Neural cell (in vitro differentiated cells): ENCODE data around the gene OR7D4. TPM values are rescaled to one million over a fixed set of nuclear protein-coding genes. Genes with fewer than 3 reads are reported as not detected.

Experiments used
- H2AFZ ChIP-seq: fragments of 200-600, 300-800 bp; sonication (generic), shearing (Covaris generic); 2 replicates; pipeline ENCODE4 v1.6.0; 2014; ENCODE audit warnings: low read depth, mild to moderate bottlenecking, antibody characterized with exemption, low read length, moderate library complexity
- H3F3A ChIP-seq: fragments of 200-600 bp; shearing (Covaris generic); 2 replicates; pipeline ENCODE4 v1.6.1; 2016; ENCODE audit warnings: mild to moderate bottlenecking, moderate library complexity, mixed read lengths, antibody characterized with exemption, low read length; ENCODE audit not compliant: insufficient read depth, poor library complexity, severe bottlenecking
- H3K27ac ChIP-seq: fragments of 200-600, 300-800 bp; sonication (generic), shearing (Covaris generic); 2 replicates; pipeline ENCODE4 v1.5.1; 2014; ENCODE audit warnings: mild to moderate bottlenecking, low read length, moderate library complexity
- H3K27me3 ChIP-seq: fragments of 300-800, 200-600 bp; sonication (generic), shearing (Covaris generic); 2 replicates; pipeline ENCODE4 v1.6.0; 2014; ENCODE audit warnings: mild to moderate bottlenecking, low read depth, low read length, moderate library complexity; ENCODE audit not compliant: insufficient read depth
- H3K36me3 ChIP-seq: fragments of 300-800, 200-600 bp; sonication (generic), shearing (Covaris generic); 2 replicates; pipeline ENCODE4 v1.5.1; 2014; ENCODE audit warnings: mild to moderate bottlenecking, antibody characterized with exemption, low read length, moderate library complexity; ENCODE audit not compliant: insufficient read depth
- H3K4me2 ChIP-seq: fragments of 300-800, 200-600 bp; sonication (generic), shearing (Covaris generic); 2 replicates; pipeline ENCODE4 v1.6.0; 2014; ENCODE audit warnings: mild to moderate bottlenecking, low read length
- H3K4me3 ChIP-seq: fragments of 300-800, 200-600 bp; sonication (generic), shearing (Covaris generic); 2 replicates; pipeline ENCODE4 v1.5.1; 2014; ENCODE audit warnings: mild to moderate bottlenecking, low read length, moderate library complexity
- H3K79me2 ChIP-seq: fragments of 200-600 bp; shearing (Covaris generic); replicated peaks from 2 replicates; pipeline ENCODE4 v1.6.0; 2014; ENCODE audit warnings: mild to moderate bottlenecking, low read length, moderate library complexity; ENCODE audit not compliant: insufficient read depth
- H3K9ac ChIP-seq: fragments of 300-800, 200-600 bp; sonication (generic), shearing (Covaris generic); 2 replicates; pipeline ENCODE4 v1.6.1; 2016; ENCODE audit warnings: mild to moderate bottlenecking, low read length, mixed read lengths
- H3K9me2 ChIP-seq: fragments of 200-600 bp; shearing (Covaris generic); 2 replicates; pipeline ENCODE4 v1.6.1; 2016; ENCODE audit warnings: mild to moderate bottlenecking, low read length, mixed read lengths; ENCODE audit not compliant: insufficient read depth
- H3K9me3 ChIP-seq: fragments of 200-600, 300-800 bp; sonication (generic), shearing (Covaris generic); 2 replicates; pipeline ENCODE4 v1.6.1; 2016; ENCODE audit warnings: mild to moderate bottlenecking, mixed run types, low read length, moderate library complexity, mixed read lengths
- H4K20me1 ChIP-seq: fragments of 200-600 bp; shearing (Covaris generic); 2 replicates; pipeline ENCODE4 v1.6.1; 2016; ENCODE audit warnings: mild to moderate bottlenecking, mixed run types; ENCODE audit not compliant: insufficient read depth
- EP300 ChIP-seq: fragments of 450-650 bp; conservative IDR thresholded peaks from 2 replicates; pipeline ENCODE4 v1.6.1; 2014; ENCODE audit warnings: antibody characterized with exemption, mild to moderate bottlenecking, moderate library complexity; ENCODE audit not compliant: poor library complexity, severe bottlenecking
- EZH2 ChIP-seq: fragments of 200-600, 300-800 bp; shearing (Covaris generic), sonication (generic); IDR thresholded peaks from 2 replicates; pipeline ENCODE4 v1.6.1; 2014; ENCODE audit warnings: antibody characterized with exemption, low read length, borderline replicate concordance, mild to moderate bottlenecking; ENCODE audit not compliant: insufficient read depth, poor library complexity, severe bottlenecking
- MXI1 ChIP-seq: fragments of 450-650 bp; conservative IDR thresholded peaks from 2 replicates; pipeline ENCODE4 v1.6.1; 2014; ENCODE audit warnings: antibody characterized with exemption, mild to moderate bottlenecking; ENCODE audit not compliant: poor library complexity, severe bottlenecking
- POLR2AphosphoS5 ChIP-seq: IDR thresholded peaks from 2 replicates; pipeline ENCODE4 v1.6.1; 2012
- RAD21 ChIP-seq: fragments of 450-650 bp; conservative IDR thresholded peaks from 2 replicates; pipeline ENCODE4 v1.6.1; 2014; ENCODE audit warnings: antibody characterized with exemption, mild to moderate bottlenecking, moderate library complexity
- SMC3 ChIP-seq: fragments of 450-650 bp; conservative IDR thresholded peaks from 2 replicates; pipeline ENCODE4 v1.6.1; 2014; ENCODE audit warnings: antibody characterized with exemption, mild to moderate bottlenecking, moderate library complexity; ENCODE audit not compliant: poor library complexity
- TAF1 ChIP-seq: IDR thresholded peaks from 2 replicates; pipeline ENCODE4 v1.6.1; 2012; ENCODE audit warnings: low read depth
- polyA plus RNA-seq: library from polyadenylated mRNA; depleted of rRNA; stranded (reverse); fragments of >200 nt; gene quantifications from 2 replicates; pipeline ENCODE4 v1.2.3, GENCODE V29; 2014
- TF ChIP-seq, protein P1 (sequence below): IDR thresholded peaks from 2 replicates; pipeline ENCODE4 v1.6.1; 2012; ENCODE audit warnings: borderline replicate concordance
- TF ChIP-seq, protein P2 (sequence below): fragments of 450-650 bp; IDR thresholded peaks from 2 replicates; pipeline ENCODE4 v1.5.1; 2014; ENCODE audit warnings: antibody characterized with exemption, mild to moderate bottlenecking, moderate library complexity; ENCODE audit not compliant: poor library complexity, severe bottlenecking

Gene OR7D4
- polyA plus RNA-seq, 1 donor from 2014 or later = not detected

DNA sequence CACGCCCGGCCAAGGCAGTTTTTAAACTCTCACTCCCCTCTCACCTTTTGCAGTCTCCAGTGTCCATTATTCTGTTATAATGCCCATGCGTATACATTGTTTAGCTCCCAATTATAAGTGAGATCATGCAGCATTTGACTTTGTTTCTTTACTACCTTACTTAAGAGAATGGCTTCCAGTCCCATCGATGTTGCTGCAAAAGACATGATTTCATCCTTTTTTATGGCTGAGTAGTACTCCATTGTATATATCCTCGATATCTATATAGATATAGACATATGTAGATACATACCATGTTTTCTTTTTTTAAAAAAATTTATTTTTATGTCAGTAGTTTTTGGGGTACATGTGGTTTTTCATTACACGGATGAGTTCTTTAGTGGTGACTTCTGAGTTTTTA lies 32.2 kb downstream of the OR7D4 start:
- Histone ChIP-seq H3F3A (no peaks in the 10 kb centered on the region), H3K9me3 (no peaks in the 10 kb centered on the region), H3K4me3 (no peak overlapping the region), H4K20me1 (no peaks in the 10 kb centered on the region), H2AFZ (no peak overlapping the region), H3K9me2 (no peaks in the 10 kb centered on the region), H3K4me2 (no peak overlapping the region), H3K36me3 (no peaks in the 10 kb centered on the region), H3K27me3 (no peaks in the 10 kb centered on the region), H3K27ac (no peak overlapping the region), H3K79me2 (no peaks in the 10 kb centered on the region), H3K9ac (no peak overlapping the region)
- no peak for TF ChIP-seq RAD21
- no peak for TF ChIP-seq EP300
- TF ChIP-seq POLR2AphosphoS5 = no peak
- no peak for TF ChIP-seq TAF1
- TF ChIP-seq, protein P1, sequence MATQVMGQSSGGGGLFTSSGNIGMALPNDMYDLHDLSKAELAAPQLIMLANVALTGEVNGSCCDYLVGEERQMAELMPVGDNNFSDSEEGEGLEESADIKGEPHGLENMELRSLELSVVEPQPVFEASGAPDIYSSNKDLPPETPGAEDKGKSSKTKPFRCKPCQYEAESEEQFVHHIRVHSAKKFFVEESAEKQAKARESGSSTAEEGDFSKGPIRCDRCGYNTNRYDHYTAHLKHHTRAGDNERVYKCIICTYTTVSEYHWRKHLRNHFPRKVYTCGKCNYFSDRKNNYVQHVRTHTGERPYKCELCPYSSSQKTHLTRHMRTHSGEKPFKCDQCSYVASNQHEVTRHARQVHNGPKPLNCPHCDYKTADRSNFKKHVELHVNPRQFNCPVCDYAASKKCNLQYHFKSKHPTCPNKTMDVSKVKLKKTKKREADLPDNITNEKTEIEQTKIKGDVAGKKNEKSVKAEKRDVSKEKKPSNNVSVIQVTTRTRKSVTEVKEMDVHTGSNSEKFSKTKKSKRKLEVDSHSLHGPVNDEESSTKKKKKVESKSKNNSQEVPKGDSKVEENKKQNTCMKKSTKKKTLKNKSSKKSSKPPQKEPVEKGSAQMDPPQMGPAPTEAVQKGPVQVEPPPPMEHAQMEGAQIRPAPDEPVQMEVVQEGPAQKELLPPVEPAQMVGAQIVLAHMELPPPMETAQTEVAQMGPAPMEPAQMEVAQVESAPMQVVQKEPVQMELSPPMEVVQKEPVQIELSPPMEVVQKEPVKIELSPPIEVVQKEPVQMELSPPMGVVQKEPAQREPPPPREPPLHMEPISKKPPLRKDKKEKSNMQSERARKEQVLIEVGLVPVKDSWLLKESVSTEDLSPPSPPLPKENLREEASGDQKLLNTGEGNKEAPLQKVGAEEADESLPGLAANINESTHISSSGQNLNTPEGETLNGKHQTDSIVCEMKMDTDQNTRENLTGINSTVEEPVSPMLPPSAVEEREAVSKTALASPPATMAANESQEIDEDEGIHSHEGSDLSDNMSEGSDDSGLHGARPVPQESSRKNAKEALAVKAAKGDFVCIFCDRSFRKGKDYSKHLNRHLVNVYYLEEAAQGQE = no peak
- TF ChIP-seq EZH2 = no peak
- TF ChIP-seq MXI1 = no peak
- no peak for TF ChIP-seq SMC3
- TF ChIP-seq, protein P2, sequence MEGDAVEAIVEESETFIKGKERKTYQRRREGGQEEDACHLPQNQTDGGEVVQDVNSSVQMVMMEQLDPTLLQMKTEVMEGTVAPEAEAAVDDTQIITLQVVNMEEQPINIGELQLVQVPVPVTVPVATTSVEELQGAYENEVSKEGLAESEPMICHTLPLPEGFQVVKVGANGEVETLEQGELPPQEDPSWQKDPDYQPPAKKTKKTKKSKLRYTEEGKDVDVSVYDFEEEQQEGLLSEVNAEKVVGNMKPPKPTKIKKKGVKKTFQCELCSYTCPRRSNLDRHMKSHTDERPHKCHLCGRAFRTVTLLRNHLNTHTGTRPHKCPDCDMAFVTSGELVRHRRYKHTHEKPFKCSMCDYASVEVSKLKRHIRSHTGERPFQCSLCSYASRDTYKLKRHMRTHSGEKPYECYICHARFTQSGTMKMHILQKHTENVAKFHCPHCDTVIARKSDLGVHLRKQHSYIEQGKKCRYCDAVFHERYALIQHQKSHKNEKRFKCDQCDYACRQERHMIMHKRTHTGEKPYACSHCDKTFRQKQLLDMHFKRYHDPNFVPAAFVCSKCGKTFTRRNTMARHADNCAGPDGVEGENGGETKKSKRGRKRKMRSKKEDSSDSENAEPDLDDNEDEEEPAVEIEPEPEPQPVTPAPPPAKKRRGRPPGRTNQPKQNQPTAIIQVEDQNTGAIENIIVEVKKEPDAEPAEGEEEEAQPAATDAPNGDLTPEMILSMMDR = no peak

DNA sequence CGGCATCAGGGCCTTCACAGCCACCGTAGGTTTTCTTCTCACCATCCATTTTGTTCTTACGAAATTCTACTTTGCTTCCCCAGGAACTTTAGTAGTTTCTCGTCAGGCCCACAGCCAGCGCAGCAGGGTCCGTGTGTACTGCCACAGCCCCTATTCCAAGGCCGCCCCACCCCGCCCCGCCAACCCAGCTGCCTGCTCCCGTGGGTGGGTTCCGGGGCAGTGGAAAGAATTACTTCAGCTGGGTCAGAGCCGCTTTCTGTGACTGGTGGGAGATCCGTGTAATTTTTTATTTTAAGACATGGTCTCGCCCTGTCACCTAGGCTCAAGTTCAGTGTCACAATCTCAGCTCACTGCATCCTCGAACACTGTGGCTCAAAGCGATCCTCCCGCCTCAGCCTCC lies 36.4 kb downstream of the OR7D4 start:
- Histone ChIP-seq H2AFZ (no peak overlapping the region), H3F3A (no peaks in the 10 kb centered on the region), H3K9ac (no peak overlapping the region), H3K4me3 (no peak overlapping the region), H3K27ac (no peak overlapping the region), H3K27me3 (no peaks in the 10 kb centered on the region), H3K9me2 (no peaks in the 10 kb centered on the region), H3K79me2 (no peaks in the 10 kb centered on the region), H4K20me1 (no peaks in the 10 kb centered on the region), H3K9me3 (no peaks in the 10 kb centered on the region), H3K36me3 (no peaks in the 10 kb centered on the region), H3K4me2 (no peak overlapping the region)
- TF ChIP-seq EZH2 = no peak
- no peak for TF ChIP-seq MXI1
- no peak for TF ChIP-seq POLR2AphosphoS5
- no peak for TF ChIP-seq TAF1
- TF ChIP-seq RAD21 = no peak
- TF ChIP-seq EP300 = no peak
- TF ChIP-seq, protein P2 = no peak
- TF ChIP-seq SMC3 = no peak
- TF ChIP-seq, protein P1 = no peak
